K562 (cell line): ENCODE data around the gene IMPA2. TPM values are rescaled to one million over a fixed set of nuclear protein-coding genes. Genes with fewer than 3 reads are reported as not detected.

Source experiments
- ATAC-seq: fragments of 200-7000 bp; cut with Tn5 transposase; 3 replicates; pipeline ENCODE4 v1.9.1; 2020; ENCODE audit warnings: moderate library complexity
- BruUV-seq: library from RNA; stranded (reverse); fragments of 400-500 nt; replicated peaks from 2 replicates; lab custom pipeline; 2021; lab: Mats Ljungman, UMichigan
- CTCF ChIA-PET: fragments of 300-600 bp; formaldehyde crosslinking; extraction: SDS; loops from one replicate; lab custom pipeline; 2021; ENCODE audit warnings: low intra/inter-chr PET ratio; lab: Yijun Ruan, JAX
- POLR2A ChIA-PET: fragments of 300-600, 350-650 bp; sonication (Branson Sonifier 250); formaldehyde crosslinking; extraction: SDS; loops from one replicate; lab custom pipeline; 2021; ENCODE audit warnings: antibody characterized with exemption, inconsistent platforms; lab: Yijun Ruan, JAX
- DNase-seq, 4 experiments: peaks; one replicate each; pipeline versions ENCODE4 v3.0.0 to v3.0.0-alpha.2; 2011 to 2018; ENCODE audit warnings: low spot score in 3 of 4, mixed read lengths in 3 of 4; ENCODE audit errors: extremely low read depth in 1 of 4
- FAIRE-seq: peaks from 2 replicates; lab custom pipeline; 2011; peaks lifted over from hg19 to GRCh38; lab: Jason Lieb, UNC
- H2AFZ ChIP-seq: 2 replicates; pipeline ENCODE4 v1.6.0; 2011; ENCODE audit warnings: low read depth, low read length, control low read depth, inconsistent platforms
- H3K27ac ChIP-seq: fragments of 200-600 bp; 3 replicates; pipeline ENCODE4 v1.8.0; 2011; ENCODE audit warnings: low read depth, mild to moderate bottlenecking, control low read depth, inconsistent platforms, low read length, moderate library complexity, mixed read lengths; ENCODE audit errors: extremely low read depth
- H3K27me3 ChIP-seq, 2 experiments: fragments of 300-600 bp in 1 of 2; 2 replicates in 1 of 2; 3 replicates in 1 of 2; pipeline versions ENCODE4 v1.6.0 to v1.8.0; 2011; ENCODE audit warnings: inconsistent platforms in 2 of 2, low read length in 2 of 2, mild to moderate bottlenecking in 1 of 2, mixed read lengths in 1 of 2, moderate library complexity in 1 of 2; ENCODE audit not compliant: control insufficient read depth in 2 of 2, insufficient read depth in 2 of 2
- H3K36me3 ChIP-seq: fragments of 300-600 bp; 3 replicates; pipeline ENCODE4 v1.8.0; 2011; ENCODE audit warnings: mild to moderate bottlenecking, low read length, inconsistent platforms; ENCODE audit not compliant: control insufficient read depth, insufficient read depth
- H3K4me1 ChIP-seq, 2 experiments: fragments of 200-600 bp in 1 of 2; replicated peaks in 1 of 2; 2 replicates in 1 of 2; 3 replicates in 1 of 2; pipeline versions ENCODE4 v1.5.1 to v1.8.0; 2011; ENCODE audit warnings: inconsistent platforms in 2 of 2, low read length in 2 of 2, mild to moderate bottlenecking in 1 of 2, mixed read lengths in 1 of 2, moderate library complexity in 1 of 2; ENCODE audit not compliant: control insufficient read depth in 2 of 2, insufficient read depth in 2 of 2
- H3K4me2 ChIP-seq: 2 replicates; pipeline ENCODE4 v1.6.1; 2011; ENCODE audit warnings: low read length, control low read depth, inconsistent platforms, mixed read lengths; ENCODE audit not compliant: insufficient read depth
- H3K4me3 ChIP-seq: fragments of 200-600 bp; sonication (generic), shearing (Covaris generic); 2 replicates; pipeline ENCODE4 v1.5.1; 2016; ENCODE audit warnings: control low read depth, inconsistent platforms
- H3K79me2 ChIP-seq: fragments of 200-600 bp; 3 replicates; pipeline ENCODE4 v1.8.0; 2011; ENCODE audit warnings: low read length, inconsistent platforms; ENCODE audit not compliant: control insufficient read depth, insufficient read depth
- H3K9ac ChIP-seq, 2 experiments: 2 replicates each; pipeline versions ENCODE4 v1.6.0 to v1.6.1; 2011; ENCODE audit warnings: low read depth in 2 of 2, low read length in 2 of 2, control low read depth in 1 of 2, inconsistent platforms in 1 of 2, mild to moderate bottlenecking in 1 of 2, mixed read lengths in 1 of 2; ENCODE audit not compliant: insufficient read depth in 1 of 2
- H3K9me1 ChIP-seq: one replicate; pipeline ENCODE4 v1.6.0; 2011; ENCODE audit warnings: inconsistent platforms, mild to moderate bottlenecking, low read length, moderate library complexity; ENCODE audit not compliant: control insufficient read depth, insufficient read depth
- H3K9me3 ChIP-seq: replicated peaks from 2 replicates; pipeline ENCODE4 v1.5.1; 2011; ENCODE audit warnings: low read depth, low read length, inconsistent platforms; ENCODE audit not compliant: control insufficient read depth, insufficient read depth
- H4K20me1 ChIP-seq: replicated peaks from 2 replicates; pipeline ENCODE4 v1.6.1; 2011; ENCODE audit warnings: low read length, inconsistent platforms, mixed read lengths; ENCODE audit not compliant: control insufficient read depth, insufficient read depth
- BRCA1 ChIP-seq, 2 experiments: fragments of 450-650 bp in 1 of 2; sonication (generic) in 1 of 2; formaldehyde crosslinking in 1 of 2; IDR thresholded peaks; 2 replicates each; pipeline versions ENCODE4 v1.5.0 to v1.6.1; 2017 to 2020; ENCODE audit warnings: mild to moderate bottlenecking in 1 of 2, missing genetic modification reagents in 1 of 2
- CAMTA2 ChIP-seq: fragments of 250-450 bp; sonication (Bioruptor Pico); conservative IDR thresholded peaks from 2 replicates; pipeline ENCODE4 v1.5.1; 2022
- E2F3 ChIP-seq: fragments of 250-450 bp; sonication (Bioruptor Pico); IDR thresholded peaks from 2 replicates; pipeline ENCODE4 v1.4.0; 2020; ENCODE audit warnings: mild to moderate bottlenecking
- KAT8 ChIP-seq: fragments of 450-650 bp; IDR thresholded peaks from 2 replicates; pipeline ENCODE4 v1.6.1; 2016; ENCODE audit warnings: low read depth, mild to moderate bottlenecking
- NCOA4 ChIP-seq: fragments of 450-650 bp; IDR thresholded peaks from 2 replicates; pipeline ENCODE4 v1.6.1; 2018; ENCODE audit warnings: mild to moderate bottlenecking; ENCODE audit not compliant: partially characterized antibody
- TEAD2 ChIP-seq: fragments of 450-650 bp; IDR thresholded peaks from 2 replicates; pipeline ENCODE4 v1.6.1; 2016; ENCODE audit warnings: missing genetic modification characterization, control low read depth, missing compliant biosample characterization
- WGBS: fragments of 100-300 bp; shearing (Covaris generic); methylation state at CpG from one replicate; pipeline ENCODE4 v1.1.6; 2016; ENCODE audit warnings: low coverage, mixed read lengths; ENCODE audit not compliant: insufficient coverage; ENCODE audit errors: missing lambda C conversion rate; 5-methylcytosine and 5-hydroxymethylcytosine counted together
- in situ Hi-C: fragments of 300-500 bp; cut with MboI; formaldehyde crosslinking; loops from 4 replicates; pipeline ENCODE4 v1.15.0; 2018; ENCODE audit warnings: inconsistent platforms, mixed read lengths
- intact Hi-C: fragments of 100-400 bp; cut with micrococcal nuclease; formaldehyde crosslinking; loops from 2 replicates; pipeline ENCODE4 v1.14.2; 2022
- polyA plus RNA-seq, 8 experiments: library from polyadenylated mRNA; depleted of rRNA in 4 of 8; stranded (reverse) in 5 of 8; unstranded in 3 of 8; fragments of >200 nt; fragmentation: Nextera tagmentation in 2 of 8; fragmentation: Illumina TruSeq in 1 of 8; extraction: Ambion mirVana in 2 of 8; extraction: Trizol in 1 of 8; gene quantifications; 2 replicates each; pipeline versions ENCODE4 v1.2.1 to v1.2.3, GENCODE V29; 2011 to 2014; ENCODE audit warnings: inconsistent platforms in 1 of 8, missing spikeins in 1 of 8
- total RNA-seq, 7 experiments: library from RNA; depleted of rRNA in 6 of 7; stranded (reverse); fragments of >200 nt in 6 of 7; fragmentation: Illumina TruSeq in 2 of 7; extraction: Trizol in 2 of 7; gene quantifications; 2 replicates each; pipeline versions ENCODE4 v1.2.1 to v1.2.3, GENCODE V29; 2011 to 2021; ENCODE audit warnings: low replicate concordance in 1 of 7
- TF ChIP-seq, protein P1 (sequence below), 3 experiments: IDR thresholded peaks in 2 of 3; conservative IDR thresholded peaks in 1 of 3; 2 replicates each; pipeline ENCODE4 v1.5.1; 2011 to 2012; ENCODE audit warnings: low read length in 3 of 3, mild to moderate bottlenecking in 3 of 3, control low read depth in 2 of 3, improper control_type of control experiment in 1 of 3, inconsistent platforms in 1 of 3, low read depth in 1 of 3, mixed read lengths in 1 of 3, moderate library complexity in 1 of 3; ENCODE audit not compliant: insufficient read depth in 2 of 3
- TF ChIP-seq, protein P2 (sequence below): fragments of 250-450 bp; sonication (Bioruptor Pico); IDR thresholded peaks from 2 replicates; pipeline ENCODE4 v1.5.1; 2021; ENCODE audit warnings: mild to moderate bottlenecking

The IMPA2 gene
- total and polyA plus RNA-seq, 9 of the 15 experiments (the other 6 are each of a cell fraction or from before 2014, with no cell fraction given), result 0.62 to 11.3 (median 5.7) TPM

DNA sequence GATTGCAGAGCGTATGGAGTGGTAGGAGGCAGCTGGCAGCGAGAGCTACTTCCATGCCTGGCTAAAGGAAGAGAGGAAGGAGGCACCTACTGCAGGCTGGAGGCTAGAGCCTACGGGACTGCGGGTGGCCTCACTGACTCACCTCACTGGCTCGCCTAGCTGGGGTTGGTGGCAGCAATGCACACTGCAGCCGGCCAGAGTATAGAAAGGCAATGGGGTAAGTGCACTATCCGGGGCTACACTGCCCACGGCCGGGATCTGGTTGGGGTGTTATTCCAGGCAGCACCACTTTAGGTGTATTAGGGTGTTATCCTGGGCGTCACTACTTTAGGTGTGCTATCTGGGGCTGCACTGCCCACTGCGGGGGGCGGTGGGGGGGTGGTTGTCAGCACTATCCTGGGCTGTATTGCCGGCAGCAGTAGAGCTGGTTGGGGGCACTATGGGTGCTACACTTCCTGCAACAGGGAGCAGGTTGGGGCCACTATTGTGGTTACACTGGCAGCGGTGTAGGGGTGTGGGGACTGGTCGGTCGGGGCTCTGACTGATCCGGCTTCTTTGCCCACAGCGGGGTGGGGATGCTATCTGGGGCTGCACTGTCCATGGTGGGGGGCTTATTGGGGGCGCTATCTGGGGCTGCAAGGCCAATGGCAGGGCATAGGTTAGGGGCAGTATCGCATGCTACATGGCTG, 79.0 kb downstream of the IMPA2 start:
- ATAC-seq, result peak; percentile 68
- in situ Hi-C loops (no loop called here), intact Hi-C loops (no loop called here)
- H3K9me3 ChIP-seq, result no peaks in the 10 kb centered on the region
- no TSS peak for BruUV-seq
- no peak overlapping the region for H3K27ac ChIP-seq
- no peaks in the 10 kb centered on the region for H3K79me2 ChIP-seq
- H2AFZ ChIP-seq, result no peak overlapping the region
- WGBS, result 4% methylated on average over 17 of the region's 20 CpGs
- peaks cover 0 to 20% of the 10 kb centered on the region in 2 experiments; a peak in 2 of 5 replicates for H3K4me1 ChIP-seq
- H3K4me2 ChIP-seq, result no peak overlapping the region
- TF ChIP-seq, protein P1, sequence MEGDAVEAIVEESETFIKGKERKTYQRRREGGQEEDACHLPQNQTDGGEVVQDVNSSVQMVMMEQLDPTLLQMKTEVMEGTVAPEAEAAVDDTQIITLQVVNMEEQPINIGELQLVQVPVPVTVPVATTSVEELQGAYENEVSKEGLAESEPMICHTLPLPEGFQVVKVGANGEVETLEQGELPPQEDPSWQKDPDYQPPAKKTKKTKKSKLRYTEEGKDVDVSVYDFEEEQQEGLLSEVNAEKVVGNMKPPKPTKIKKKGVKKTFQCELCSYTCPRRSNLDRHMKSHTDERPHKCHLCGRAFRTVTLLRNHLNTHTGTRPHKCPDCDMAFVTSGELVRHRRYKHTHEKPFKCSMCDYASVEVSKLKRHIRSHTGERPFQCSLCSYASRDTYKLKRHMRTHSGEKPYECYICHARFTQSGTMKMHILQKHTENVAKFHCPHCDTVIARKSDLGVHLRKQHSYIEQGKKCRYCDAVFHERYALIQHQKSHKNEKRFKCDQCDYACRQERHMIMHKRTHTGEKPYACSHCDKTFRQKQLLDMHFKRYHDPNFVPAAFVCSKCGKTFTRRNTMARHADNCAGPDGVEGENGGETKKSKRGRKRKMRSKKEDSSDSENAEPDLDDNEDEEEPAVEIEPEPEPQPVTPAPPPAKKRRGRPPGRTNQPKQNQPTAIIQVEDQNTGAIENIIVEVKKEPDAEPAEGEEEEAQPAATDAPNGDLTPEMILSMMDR (IDR thresholded peaks at IDR 0.05 in 2 of 3, conservative IDR thresholded peaks at IDR 0.05 in 1 of 3; ENCODE audit: insufficient read depth in 2 of 3, low read depth in 1 of 3, low read length in 3 of 3), result 0 out of 6 replicates have a peak, but pooled peaks of 1 of the 3 experiments have one; percentile 11
- TF ChIP-seq, protein P2, sequence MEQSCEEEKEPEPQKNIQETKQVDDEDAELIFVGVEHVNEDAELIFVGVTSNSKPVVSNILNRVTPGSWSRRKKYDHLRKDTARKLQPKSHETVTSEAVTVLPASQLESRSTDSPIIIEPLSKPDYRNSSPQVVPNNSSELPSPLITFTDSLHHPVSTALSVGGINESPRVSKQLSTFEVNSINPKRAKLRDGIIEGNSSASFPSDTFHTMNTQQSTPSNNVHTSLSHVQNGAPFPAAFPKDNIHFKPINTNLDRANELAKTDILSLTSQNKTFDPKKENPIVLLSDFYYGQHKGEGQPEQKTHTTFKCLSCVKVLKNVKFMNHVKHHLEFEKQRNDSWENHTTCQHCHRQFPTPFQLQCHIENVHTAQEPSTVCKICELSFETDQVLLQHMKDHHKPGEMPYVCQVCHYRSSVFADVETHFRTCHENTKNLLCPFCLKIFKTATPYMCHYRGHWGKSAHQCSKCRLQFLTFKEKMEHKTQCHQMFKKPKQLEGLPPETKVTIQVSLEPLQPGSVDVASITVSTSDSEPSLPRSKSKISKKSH, result no peak
- TF ChIP-seq NCOA4 (no peak), E2F3 (CRISPR knock-in tag) (no peak), BRCA1 (IDR thresholded peaks at IDR 0.05) (no peak), BRCA1 (CRISPR knock-in tag; IDR thresholded peaks at IDR 0.05) (no peak), KAT8 (no peak), TEAD2 (tag) (0 out of 2 replicates have a peak, but pooled peaks have one; percentile 44), CAMTA2 (CRISPR knock-in tag) (no peak)
- TF ChIP-seq, all 486 proteins: peak for 2
- Histone ChIP-seq H3K36me3 (no peaks in the 10 kb centered on the region), H3K27me3 (peaks cover 14 to 55% of the 10 kb centered on the region in 2 experiments; a peak in 4 of 5 replicates), H3K4me3 (no peak overlapping the region), H3K9me1 (no peaks in the 10 kb centered on the region), H4K20me1 (no peaks in the 10 kb centered on the region; the same call in 1 of the 2 replicates), H3K9ac (no peak overlapping the region)
- POLR2A ChIA-PET, result no interaction called here
- FAIRE-seq, result no peak
- DNase-seq, result no peak
- CTCF ChIA-PET, result no interaction called here
